Adipocyte (in vitro differentiated cells): ENCODE results near the gene EXOC6B.

Experiments
- DNase-seq: peaks from one replicate; pipeline ENCODE4 v3.0.0-alpha.2; 2015; ENCODE audit warnings: low read depth
- H3K27me3 ChIP-seq: replicated peaks from 2 replicates; pipeline ENCODE4 v1.7.0; 2013; ENCODE audit warnings: mild to moderate bottlenecking, low read length, moderate library complexity; ENCODE audit not compliant: control insufficient read depth, insufficient read depth
- H3K36me3 ChIP-seq: 2 replicates; pipeline ENCODE4 v1.7.0; 2013; ENCODE audit warnings: low read length, mild to moderate bottlenecking, moderate library complexity; ENCODE audit not compliant: control insufficient read depth, insufficient read depth, severe bottlenecking
- H3K4me1 ChIP-seq: 2 replicates; pipeline ENCODE4 v1.7.0; 2013; ENCODE audit warnings: mild to moderate bottlenecking, low read length, moderate library complexity; ENCODE audit not compliant: control insufficient read depth, insufficient read depth
- H3K4me3 ChIP-seq: 2 replicates; pipeline ENCODE4 v1.7.0; 2013; ENCODE audit warnings: mild to moderate bottlenecking, low read length, moderate library complexity
- H3K9ac ChIP-seq: 2 replicates; pipeline ENCODE4 v1.7.0; 2013; ENCODE audit warnings: mild to moderate bottlenecking, low read length, moderate library complexity
- H3K9me3 ChIP-seq: 2 replicates; pipeline ENCODE4 v1.7.0; 2013; ENCODE audit warnings: mild to moderate bottlenecking, low read length, moderate library complexity; ENCODE audit not compliant: control insufficient read depth

The EXOC6B gene

GRCh38 chr2:72810165-72810564 lies 15.7 kb downstream of the EXOC6B start:
- DNase-seq = no peak
- no peak overlapping the region for H3K9ac ChIP-seq

GRCh38 chr2:72809095-72809494 lies 16.7 kb downstream of the EXOC6B start:
- no peak overlapping the region for H3K9ac ChIP-seq
- H3K36me3 ChIP-seq = peaks cover 3% of the 10 kb centered on the region
- no peaks in the 10 kb centered on the region for H3K27me3 ChIP-seq
- no peak overlapping the region for H3K4me3 ChIP-seq
- H3K9me3 ChIP-seq = peaks cover 14% of the 10 kb centered on the region
- peaks cover 8% of the 10 kb centered on the region for H3K4me1 ChIP-seq
- no peak for DNase-seq

More at GRCh38 chr2:72810165-72810564, 15.7 kb downstream of the EXOC6B start:
- H3K4me3 ChIP-seq = no peak overlapping the region
- no peaks in the 10 kb centered on the region for H3K27me3 ChIP-seq
- peaks cover 8% of the 10 kb centered on the region for H3K4me1 ChIP-seq
- peaks cover 14% of the 10 kb centered on the region for H3K9me3 ChIP-seq
- H3K36me3 ChIP-seq = peaks cover 3% of the 10 kb centered on the region

GRCh38 chr2:72806280-72806945 lies 19.4 kb downstream of the EXOC6B start:
- H3K9me3 ChIP-seq = peaks cover 14% of the 10 kb centered on the region
- no peaks in the 10 kb centered on the region for H3K27me3 ChIP-seq
- H3K9ac ChIP-seq = no peak overlapping the region
- H3K36me3 ChIP-seq = peaks cover 3% of the 10 kb centered on the region
- no peak for DNase-seq
- no peaks in the 10 kb centered on the region for H3K4me1 ChIP-seq
- H3K4me3 ChIP-seq = no peak overlapping the region

GRCh38 chr2:72803626-72804320 lies 22.1 kb downstream of the EXOC6B start:
- no peak overlapping the region for H3K9ac ChIP-seq
- H3K27me3 ChIP-seq = no peaks in the 10 kb centered on the region
- H3K36me3 ChIP-seq = no peaks in the 10 kb centered on the region
- peaks cover 4% of the 10 kb centered on the region for H3K9me3 ChIP-seq
- no peak overlapping the region for H3K4me3 ChIP-seq
- DNase-seq = no peak
- no peaks in the 10 kb centered on the region for H3K4me1 ChIP-seq

- no peak for DNase-seq
- Histone ChIP-seq H3K4me3 (no peak overlapping the region), H3K4me1 (peaks cover 2% of the 10 kb centered on the region), H3K27me3 (no peaks in the 10 kb centered on the region), H3K9me3 (no peaks in the 10 kb centered on the region), H3K9ac (no peak overlapping the region), H3K36me3 (no peaks in the 10 kb centered on the region)
These were observed 22.7 kb downstream of the EXOC6B start for GRCh38 chr2:72803151-72803550.

GRCh38 chr2:72800492-72800891 lies 25.3 kb downstream of the EXOC6B start:
- Histone ChIP-seq H3K9me3 (no peaks in the 10 kb centered on the region), H3K27me3 (no peaks in the 10 kb centered on the region), H3K4me1 (peaks cover 6% of the 10 kb centered on the region), H3K9ac (no peak overlapping the region), H3K36me3 (no peaks in the 10 kb centered on the region), H3K4me3 (no peak overlapping the region)
- no peak for DNase-seq

- Histone ChIP-seq H3K27me3 (no peaks in the 10 kb centered on the region), H3K4me1 (peaks cover 23% of the 10 kb centered on the region), H3K36me3 (no peaks in the 10 kb centered on the region), H3K9ac (no peak overlapping the region), H3K4me3 (no peak overlapping the region), H3K9me3 (no peaks in the 10 kb centered on the region)
- DNase-seq = no peak
These were observed 28.1 kb downstream of the EXOC6B start for GRCh38 chr2:72797740-72798139.

- H3K36me3 ChIP-seq = no peaks in the 10 kb centered on the region
- no peak overlapping the region for H3K4me3 ChIP-seq
- peaks cover 23% of the 10 kb centered on the region for H3K4me1 ChIP-seq
- H3K9me3 ChIP-seq = no peaks in the 10 kb centered on the region
- DNase-seq = no peak
- H3K27me3 ChIP-seq = no peaks in the 10 kb centered on the region
- no peak overlapping the region for H3K9ac ChIP-seq
These were observed 29.1 kb downstream of the EXOC6B start for GRCh38 chr2:72796766-72797165.

GRCh38 chr2:72794572-72794971 lies 31.3 kb downstream of the EXOC6B start:
- no peak for DNase-seq

GRCh38 chr2:72793798-72794440 lies 31.9 kb downstream of the EXOC6B start:
- no peaks in the 10 kb centered on the region for H3K36me3 ChIP-seq
- peak overlapping the region; percentile 45 for H3K4me3 ChIP-seq
- H3K9me3 ChIP-seq = no peaks in the 10 kb centered on the region
- H3K9ac ChIP-seq = peak overlapping the region; percentile 10
- peak; percentile 53 for DNase-seq
- peaks cover 30% of the 10 kb centered on the region for H3K4me1 ChIP-seq
- H3K27me3 ChIP-seq = no peaks in the 10 kb centered on the region

More at GRCh38 chr2:72794572-72794971, 31.3 kb downstream of the EXOC6B start:
- H3K4me3 ChIP-seq = no peak overlapping the region
- no peaks in the 10 kb centered on the region for H3K36me3 ChIP-seq
- peaks cover 23% of the 10 kb centered on the region for H3K4me1 ChIP-seq
- no peaks in the 10 kb centered on the region for H3K9me3 ChIP-seq
- no peaks in the 10 kb centered on the region for H3K27me3 ChIP-seq
- H3K9ac ChIP-seq = peak overlapping the region; percentile 2

- Histone ChIP-seq H3K9me3 (peaks cover 2% of the 10 kb centered on the region), H3K36me3 (no peaks in the 10 kb centered on the region), H3K4me1 (peaks cover 21% of the 10 kb centered on the region), H3K27me3 (no peaks in the 10 kb centered on the region), H3K9ac (no peak overlapping the region), H3K4me3 (no peak overlapping the region)
- DNase-seq = no peak
These were observed 36.6 kb downstream of the EXOC6B start for GRCh38 chr2:72789241-72789640.
